CD4-positive, alpha-beta T cell treated with Interleukin-10 for 1 hour (primary cell): ENCODE results near the gene GATA5.
"Not testable (repeated sequence)": the region's sequence is repeated elsewhere in the genome, so short reads cannot be mapped to it uniquely, and the experiment has no call there.

ENCODE experiments used
- DNase-seq: peaks from one replicate; pipeline ENCODE4 v3.0.0-alpha.2; 2020

Gene GATA5

DNA sequence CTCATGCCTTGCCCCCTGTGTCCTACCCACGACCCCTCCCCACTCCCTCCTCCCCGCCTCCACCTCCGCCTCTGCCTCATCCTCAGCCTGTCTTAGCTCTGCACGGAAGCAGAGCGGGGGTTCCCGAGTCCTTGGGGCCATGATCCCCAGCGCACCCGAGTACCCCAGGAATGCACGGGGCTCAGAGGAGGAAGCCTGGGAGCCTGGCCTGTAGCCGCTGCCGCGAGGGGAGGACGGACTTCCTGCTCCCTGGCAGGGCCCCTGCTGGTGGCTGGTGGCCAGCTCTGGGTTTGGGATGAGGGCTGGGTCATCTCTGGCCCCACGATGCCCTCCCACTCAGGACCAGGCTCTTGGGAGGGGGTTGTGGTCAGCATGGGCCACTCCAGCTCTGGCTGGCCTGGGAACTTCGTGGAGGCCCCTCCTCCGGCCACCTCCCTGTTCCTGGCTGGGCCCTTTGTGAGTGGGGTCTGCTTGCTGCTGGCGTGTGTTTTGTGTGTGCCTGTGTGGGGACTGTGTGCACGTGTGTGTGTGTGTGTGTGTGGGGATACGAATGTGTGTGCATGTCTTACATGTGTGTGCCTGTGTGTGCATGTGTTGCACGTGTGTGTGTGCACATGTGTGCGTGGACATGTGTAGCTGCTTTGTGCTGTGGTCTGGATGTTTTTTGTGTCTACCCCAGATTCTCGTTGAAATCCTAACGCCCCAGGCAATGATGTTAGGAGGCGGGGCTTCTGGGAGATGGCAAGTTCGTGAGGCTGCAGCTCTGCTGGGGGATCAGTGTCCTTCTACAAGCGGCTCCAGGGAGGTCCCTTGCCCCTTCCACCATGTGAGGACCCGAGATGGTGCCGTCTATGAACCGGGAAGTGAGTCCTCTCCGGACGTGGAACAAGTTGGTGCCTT lies 47.1 kb downstream of the GATA5 start:
- no peak for DNase-seq

DNA sequence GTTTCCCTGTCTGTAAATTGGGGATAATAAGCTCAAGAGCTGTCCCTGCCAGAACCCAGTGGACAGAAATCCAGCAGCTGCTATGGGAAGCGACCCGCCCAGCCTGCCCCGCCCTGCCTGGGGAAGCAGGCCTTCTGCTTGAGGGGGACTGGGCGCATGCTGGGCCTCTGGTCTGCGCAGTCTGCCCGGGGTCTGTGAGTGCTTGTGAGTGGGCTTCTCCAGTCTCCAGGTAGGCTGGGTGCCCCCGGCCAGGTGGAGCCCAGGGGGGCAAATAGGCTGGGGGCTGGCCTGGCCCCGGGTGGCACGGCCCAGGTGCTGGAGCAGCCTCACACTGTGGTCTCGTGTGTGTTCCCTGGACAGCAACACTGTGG lies 47.8 kb downstream of the GATA5 start:
- no peak for DNase-seq

DNA sequence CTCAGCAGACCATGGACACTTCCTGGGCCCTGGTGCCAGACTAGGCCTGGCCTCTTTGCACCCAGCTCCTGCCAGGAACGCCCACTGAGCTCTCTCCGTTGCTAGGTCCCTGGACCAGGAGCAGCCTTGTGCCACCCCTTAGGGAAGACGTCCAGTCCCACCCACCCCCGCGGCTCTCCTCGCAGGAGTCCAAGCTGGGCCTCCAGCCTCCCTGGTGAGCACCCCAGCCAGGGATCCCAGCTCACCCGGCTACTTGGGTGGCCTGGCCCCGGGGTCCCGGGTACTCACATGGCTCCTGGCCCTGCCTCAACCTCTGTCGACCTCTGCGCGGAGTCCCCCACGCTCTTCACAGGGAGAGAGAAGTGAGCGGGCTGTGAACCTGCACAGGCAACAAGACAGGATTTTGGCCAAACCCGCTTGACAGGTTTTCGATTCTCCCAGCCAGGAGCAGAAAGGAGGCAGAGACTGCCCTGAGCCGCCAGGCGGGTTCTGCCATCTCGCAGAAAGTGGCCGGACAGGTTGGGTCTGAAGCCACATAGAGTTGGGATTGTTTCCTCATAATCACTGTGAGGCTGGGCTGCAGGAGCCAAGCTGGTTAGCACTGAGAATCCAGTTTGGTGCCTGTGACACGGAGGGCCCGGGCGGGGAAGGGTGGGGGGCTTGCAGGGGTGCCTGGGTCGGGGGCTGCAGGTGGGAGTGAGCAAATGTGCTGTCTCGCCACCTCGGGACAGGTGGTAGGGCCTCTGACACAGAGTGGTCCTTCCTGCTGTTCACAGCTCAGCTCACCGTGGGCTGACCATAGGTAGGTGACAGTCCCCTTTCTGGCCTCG lies 48.4 kb downstream of the GATA5 start, which contains the start of gene RBBP8NL:
Gene RBBP8NL (minus strand): TSS at position 368 of the 830 bp plus-strand sequence. CDS start 7,892 bp downstream, outside the sequence.
- no peak for DNase-seq

DNA sequence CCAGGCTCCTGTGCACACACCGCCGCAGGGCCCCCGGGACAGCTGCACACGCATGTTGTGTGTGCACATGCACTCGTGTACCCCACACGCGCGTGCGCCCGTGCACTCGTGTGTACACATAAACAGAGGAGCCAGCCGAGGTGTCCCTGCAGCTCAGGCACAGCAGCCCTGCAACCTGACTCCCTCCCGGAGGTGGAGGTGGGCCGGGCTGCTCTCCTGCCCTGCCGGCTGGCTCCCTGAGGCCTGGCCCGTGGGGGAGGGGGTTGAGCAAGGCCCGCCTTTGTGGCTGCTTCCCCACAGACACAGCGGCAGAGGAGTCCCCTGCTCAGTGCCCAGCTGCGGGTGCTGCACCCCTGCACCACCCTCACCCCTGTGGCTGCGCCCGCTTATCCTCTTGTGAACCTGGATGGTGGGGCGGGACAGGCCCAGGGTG lies 49.1 kb downstream of the GATA5 start:
- DNase-seq, result no peak

DNA sequence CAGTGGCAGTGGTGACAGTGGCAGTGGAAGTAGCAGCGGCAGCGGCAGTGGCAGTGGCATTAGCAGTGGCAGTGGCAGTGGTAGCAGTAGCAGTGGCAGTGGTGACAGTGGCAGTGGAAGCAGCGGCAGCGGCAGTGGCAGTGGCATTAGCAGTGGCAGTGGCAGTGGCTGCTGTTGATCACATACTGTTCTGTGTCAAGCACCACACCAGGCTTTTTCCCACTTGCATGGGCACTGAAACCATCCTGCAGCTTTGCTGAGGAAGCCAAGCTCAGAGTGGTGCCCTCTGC lies 49.8 kb downstream of the GATA5 start:
- DNase-seq, result not testable (repeated sequence)

DNA sequence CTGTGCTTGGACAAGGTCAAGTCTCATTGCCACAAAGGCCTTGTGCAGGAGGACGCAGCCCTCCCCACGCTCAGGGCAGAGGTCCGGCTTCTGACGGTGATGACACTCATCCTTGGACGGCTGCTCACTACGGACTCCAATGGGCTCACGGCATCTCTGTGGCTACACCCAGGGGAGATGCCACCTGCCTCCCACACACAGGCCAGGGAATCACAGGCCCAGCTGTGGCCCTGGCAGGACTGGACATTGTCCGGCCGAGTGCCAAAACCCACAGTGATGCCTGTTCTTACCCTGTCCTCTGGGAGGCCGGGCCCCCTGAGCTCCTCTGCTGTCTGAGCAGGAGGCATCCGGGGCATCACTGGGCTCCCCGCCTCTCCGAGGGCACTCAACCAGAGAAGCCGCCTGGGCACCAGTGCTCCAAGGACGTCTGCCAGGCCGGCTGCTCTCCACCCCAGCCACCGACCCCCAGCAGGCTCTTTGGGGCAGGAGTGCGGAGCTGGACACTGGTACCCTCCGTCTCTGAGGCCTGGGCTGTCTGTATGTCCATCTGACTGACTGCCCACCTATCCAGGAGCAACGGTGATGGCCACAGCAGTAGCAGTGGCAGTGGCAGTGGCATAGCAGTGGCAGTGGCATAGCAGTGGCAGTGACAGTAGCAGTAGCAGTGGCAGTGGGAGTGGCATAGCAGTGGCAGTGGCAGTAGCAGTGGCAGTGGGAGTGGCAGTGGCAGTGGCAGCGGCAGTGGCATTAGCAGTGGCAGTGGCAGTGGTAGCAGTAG lies 50.3 kb downstream of the GATA5 start:
- DNase-seq, result no peak

DNA sequence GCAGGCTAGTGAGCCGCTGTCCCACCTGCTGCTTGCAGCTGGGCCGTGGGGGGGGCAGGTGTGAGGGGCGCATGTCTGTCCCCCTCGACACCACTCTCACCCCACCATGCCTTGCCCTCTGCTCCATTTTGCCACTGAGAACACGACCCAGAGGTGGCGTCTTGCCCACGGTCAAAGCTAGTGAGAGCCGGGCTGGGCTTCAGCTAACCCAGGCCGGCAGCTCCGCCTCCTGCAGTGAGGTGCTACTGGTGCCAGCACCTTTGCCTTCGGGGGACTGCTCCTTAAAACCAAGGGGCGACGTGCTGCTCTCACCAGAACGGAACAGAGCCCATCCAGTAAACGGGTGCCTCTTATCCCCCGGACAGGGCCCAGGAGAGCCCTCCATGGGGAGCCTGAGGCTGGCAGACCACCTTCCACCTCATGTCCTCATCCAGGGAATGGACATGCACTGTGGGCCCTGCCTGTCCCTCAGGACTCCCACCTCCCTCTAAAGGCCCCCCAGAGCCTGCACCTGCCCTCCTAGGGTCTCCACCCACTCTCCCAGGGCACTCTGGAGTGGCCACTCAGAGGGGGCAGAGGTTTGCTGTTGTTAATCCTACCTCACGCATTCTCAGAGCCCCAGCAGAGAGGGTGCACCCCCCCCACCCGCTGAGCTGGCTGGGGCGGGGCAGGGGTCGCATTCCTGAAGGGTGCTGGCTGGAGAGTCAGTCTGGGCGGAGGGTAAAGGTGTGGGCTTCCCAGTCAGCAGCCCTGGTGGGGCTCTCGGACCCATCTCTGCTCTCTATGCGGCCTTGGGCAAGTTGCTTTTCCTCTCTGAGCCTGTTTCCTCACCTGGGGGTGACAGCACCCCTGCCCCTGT lies 51.3 kb downstream of the GATA5 start:
- no peak for DNase-seq

DNA sequence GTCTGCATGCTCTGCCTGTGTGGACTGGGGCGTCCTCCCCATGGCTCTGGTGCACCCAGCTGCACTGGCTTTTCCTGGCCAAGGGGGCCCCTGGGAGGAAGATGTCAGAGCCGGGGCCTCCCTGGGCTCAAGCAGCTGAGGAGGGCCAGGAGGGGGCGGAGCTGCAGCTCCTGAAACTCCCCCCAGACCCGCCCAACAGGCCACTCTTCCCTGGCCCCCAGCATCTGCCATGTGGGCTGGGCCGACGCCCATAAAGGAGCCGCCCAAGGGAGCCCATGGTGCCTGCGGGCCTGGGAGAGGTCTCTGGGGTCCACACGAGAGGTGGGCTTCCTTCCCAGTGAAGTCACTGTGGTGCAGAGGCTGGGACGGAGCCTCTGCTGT lies 52.5 kb downstream of the GATA5 start:
- DNase-seq, result no peak

DNA sequence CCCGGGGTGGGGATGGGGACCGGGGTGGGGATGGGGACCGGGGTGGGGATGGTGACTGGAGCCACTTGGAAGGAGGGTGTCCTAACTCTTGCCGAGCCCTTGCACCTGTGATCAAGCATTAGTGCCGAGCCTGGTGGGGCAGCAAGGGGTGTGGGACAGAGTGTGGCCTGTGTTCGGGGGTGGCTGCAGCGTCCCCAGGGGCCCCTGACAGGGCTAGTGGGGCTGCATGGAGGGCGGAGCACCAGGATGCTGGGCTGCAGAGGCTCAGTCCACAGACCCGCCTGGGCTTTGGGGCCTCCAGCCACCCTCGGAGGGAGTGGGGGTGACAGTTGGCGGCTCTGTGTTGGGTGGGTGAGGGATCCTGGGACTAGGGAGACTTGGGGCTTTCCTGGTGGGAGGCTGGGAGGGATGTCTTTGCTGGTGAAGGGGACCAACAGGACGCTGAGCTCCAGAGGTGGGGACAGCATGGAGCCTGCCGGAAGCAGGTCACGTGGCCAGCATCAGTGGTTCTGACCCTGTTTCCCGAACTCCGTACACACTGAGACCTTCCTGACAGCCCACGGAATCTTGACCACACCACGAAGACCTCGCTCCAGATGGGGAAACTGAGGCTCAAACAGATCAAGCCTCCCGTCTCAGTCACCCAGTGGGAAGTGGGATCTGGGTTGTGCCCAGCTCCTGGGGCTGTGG lies 53.0 kb downstream of the GATA5 start:
- DNase-seq, result no peak

DNA sequence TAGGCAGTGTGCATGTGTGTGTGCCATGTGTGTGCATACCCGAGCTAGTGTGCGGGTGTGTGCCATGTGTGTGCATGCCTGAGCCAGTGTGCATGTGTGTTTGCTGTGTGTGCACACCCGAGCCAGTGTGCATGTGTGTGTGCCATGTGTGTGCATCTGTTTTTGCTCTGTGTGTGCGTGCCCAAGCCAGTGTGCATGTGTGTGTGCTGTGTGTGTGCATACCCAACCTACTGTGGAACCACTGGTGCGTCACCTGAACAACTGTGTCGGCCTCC lies 54.1 kb downstream of the GATA5 start:
- DNase-seq, result no peak

DNA sequence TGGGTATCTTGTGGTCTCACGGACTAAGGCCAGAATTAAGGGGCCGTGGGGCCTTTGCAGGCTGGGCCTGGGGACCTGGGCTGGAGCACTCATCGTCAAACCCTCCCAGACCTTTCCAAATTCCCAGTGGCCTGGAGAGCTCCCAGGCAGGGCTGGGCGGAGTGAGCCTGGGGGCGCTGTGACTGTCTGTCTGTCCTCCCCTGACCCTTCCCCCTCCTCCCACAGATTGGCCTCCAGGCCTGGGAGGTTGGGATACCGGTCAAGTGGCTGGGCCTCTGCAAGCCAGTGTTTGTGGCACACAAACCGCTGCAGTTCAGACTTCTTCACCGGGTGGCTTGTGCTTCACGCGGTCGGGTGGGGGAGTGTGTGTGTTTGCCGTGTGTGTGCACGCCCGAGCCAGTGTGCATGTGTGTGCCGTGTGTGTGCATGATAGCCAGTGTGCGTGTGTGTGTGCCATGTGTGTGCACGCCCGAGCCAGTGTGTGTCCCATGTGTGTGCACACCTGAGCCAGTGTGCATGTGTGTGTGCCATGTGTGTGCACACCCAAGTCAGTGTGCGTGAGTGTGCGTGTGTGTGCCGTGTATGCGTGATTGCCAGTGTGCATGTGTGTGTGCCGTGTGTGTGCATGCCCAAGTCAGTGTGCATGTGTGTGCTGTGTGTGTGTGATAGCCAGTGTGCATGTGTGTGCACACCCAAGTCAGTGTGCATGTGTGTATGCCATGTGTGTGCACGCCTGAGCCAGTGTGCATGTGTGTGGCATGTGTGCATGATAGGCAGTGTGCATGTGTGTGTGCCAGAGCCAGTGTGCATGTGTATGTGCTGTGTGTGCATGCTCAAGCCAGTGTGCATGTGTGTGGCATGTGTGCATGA lies 54.7 kb downstream of the GATA5 start:
- DNase-seq, result no peak

DNA sequence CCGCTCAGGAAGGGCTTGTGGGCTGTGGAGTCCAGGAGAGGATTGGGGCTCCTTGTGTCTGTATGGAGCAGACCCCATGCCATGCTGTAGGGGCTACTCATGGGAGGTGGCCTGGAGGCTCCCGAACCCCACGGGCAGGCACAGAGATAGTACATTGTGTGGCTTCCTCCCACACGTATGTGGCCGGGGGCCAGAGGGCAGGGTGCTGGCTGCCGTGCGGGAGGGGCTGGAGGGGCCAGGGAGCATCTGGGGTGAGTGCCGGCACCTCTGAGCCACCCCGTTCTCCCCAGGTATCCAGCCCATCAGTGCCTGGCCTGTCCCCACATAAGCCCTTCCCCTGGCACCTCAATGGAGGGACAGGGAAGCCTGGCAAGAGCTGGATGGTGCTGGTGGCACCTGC lies 56.0 kb downstream of the GATA5 start:
- no peak for DNase-seq

DNA sequence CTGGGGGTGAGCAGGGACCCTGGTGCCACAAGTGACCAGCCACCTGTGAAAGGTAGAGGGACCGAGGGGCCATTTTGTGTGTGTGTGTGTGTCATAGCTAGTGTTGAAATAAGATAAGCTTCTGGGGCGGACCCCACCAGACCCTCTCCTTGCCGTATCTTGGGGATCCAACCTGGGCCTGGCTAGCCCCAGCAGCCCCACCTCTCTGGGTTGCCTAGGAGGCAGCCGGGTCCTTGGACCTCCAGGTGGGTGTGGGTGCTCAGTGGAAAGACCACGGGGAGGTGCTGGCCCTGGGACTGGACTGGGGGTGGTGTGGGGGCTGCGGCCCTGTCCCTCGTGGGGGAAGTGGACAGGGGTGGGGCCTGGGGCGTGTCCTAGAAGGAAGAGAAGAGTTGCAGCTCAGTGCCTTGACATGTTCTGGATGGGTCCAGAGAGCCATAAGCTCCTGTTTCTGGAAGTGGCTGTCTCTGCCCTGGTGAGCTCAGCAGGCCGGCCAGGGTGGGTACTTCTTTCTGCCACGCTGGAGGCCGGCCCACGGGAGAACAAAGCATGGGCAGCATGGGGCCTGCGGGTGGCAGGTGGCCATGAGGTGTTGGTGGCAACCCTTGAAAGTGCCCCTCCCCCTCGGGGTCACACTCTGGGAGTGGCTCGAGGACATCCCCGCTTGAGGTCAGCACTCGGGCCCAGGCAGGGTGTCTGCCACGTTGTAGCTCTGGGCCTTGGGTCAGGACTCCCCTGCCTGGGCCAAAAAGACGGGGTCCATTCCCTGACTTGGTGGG lies 56.9 kb downstream of the GATA5 start:
- DNase-seq, result no peak

DNA sequence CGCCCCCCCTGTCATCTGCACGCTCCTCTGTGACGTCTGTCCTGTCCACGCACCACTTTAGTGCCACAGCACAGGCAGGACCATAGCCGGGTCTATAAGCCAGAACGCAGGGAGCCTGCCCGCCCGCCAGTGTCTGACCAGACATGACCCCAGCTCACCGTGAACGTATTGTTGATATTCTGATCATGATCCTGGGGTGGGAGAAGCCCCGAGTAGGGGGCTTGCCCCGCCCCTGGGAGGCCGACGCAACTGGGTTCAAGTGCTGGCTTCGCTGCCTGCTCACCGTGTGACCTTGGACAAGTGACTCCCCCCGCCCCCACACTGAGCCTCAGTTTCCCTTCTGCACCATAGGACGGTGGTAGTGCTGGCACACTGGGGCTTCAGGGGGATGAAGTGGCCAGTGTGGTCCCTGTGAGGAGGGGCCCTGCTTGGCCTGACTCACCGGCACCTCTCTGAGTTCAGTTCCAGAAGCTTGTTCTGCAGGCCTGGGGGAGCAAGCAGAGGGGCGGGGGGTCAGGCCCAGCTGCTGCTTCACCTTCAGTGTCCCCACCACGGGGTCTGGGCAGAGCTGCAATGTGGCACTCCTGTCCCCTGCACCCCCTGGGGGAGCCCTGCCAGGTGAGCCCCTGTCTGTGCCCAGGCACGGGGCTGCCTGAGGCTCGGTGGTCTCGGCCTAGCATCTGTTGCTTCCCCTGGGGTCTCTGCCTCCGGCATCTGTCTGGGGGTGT lies 57.6 kb downstream of the GATA5 start:
- no peak for DNase-seq

DNA sequence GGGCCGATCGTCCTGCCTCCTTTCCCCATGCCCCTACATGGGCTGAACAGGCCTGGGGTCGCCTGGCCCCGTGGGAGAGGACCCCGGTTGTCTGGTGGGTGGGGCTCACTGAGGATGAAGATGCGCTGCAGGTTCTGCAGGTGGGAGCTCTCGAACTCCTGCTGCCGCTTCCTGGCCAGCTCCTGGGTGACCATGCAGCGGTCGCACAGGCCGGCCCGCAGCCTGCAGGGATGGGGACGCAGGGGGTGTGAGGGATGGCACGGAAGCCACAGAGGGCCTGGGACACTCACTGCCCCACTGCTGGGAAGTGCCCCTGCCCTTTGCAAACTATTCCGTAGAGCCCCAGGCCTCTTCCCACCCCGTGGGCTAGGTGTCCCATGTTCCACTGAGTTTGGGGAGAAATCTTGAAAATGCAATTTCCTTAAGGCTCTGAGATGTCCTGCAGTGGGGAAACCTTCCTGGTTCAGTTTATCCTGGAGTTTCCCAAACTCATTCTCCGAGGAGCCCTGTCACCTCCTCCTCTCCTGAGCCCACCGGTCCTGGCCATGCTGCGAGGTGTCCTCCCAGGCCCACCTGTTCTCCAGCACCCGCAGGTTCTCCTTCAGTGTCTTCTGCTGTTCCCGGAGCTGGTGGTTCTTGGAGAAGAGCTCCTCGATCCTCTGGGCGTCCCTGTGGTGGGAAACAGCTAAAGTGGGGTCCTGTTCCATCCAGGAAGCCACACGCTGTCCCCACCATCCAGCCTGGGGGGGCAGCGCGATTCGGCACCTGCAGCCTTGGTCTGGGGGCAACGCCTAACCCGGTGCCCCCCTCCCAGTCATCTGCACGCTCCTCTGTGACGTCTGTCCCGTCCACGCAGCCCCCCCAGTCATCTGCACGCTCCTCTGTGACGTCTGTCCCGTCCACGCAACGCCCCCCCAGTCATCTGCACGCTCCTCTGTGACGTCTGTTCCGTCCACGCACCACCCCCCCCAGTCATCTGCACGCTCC lies 58.9 kb downstream of the GATA5 start:
- no peak for DNase-seq

DNA sequence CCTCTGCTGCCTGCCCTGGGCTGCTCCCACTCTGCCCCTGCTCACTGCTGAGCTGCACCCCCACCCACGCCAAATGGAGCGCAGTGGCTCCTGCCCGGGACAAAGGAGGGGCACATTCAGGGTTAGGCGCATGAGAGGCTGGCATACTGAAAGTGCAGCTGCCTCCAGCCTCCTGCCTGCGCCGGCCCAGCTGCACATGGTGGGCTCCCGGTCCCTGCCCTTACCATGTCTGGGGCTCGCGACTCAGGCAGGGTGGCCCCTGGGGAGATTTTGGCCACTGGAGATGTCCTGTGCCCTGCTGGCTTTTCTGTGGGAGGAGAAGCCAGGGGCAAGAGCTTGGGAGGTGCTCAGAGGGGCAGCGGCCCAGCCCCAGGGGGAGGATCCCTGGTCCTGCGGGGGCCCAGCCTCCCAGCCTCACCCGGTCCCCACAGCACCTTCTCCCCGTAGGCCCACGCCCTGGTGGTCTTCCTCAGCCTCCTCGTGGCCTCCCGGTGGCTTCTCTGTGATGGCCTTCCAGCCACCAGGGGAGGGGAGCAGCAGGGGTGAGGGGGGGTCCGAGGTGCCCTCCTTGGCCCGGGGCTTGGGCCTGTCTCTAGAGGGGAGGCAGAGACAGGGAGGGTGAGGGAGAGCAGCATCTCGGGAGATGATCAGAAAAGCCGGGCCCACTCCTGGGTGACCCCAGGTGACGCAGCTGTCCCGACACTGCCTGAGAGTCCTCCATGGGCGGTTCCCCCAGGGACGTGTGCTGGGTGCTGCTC lies 60.3 kb downstream of the GATA5 start:
- DNase-seq, result no peak

DNA sequence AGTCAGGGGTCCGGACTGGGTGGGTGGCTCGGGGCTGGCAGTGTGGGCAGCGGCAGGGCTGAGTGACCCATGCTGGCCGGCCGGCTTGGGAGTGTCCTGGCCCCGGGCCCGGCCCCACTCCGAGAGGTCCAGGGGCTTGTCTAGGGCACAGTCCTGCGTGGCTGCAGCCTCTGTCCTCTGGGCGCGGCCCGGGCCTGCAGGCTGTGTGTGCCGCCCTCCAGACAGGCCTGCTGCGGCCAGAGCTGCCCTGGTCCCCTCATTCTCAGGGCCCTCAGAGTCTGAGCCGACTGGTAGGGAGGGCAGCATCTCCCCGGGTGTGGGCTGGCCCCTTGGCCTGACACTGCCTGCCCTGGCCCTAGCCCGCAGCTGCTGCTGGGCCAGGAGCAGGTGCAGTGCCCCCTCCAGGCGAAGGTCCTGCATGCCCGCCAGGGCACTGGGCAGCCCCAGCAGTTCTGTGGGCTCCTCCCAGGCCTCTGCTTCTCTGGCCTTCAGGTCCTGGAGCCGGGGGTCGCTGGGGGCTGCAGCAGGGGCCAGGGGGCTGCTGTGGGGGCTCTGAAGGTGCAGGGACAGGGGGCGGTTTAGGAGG lies 61.8 kb downstream of the GATA5 start:
- DNase-seq, result no peak
